ENCODE data around the gene CEP63. TPM values are rescaled to one million over a fixed set of nuclear protein-coding genes. Genes with fewer than 3 reads are reported as not detected.

CEP63 gene
- total RNA-seq, 1 donor, result 15.9 TPM

DNA sequence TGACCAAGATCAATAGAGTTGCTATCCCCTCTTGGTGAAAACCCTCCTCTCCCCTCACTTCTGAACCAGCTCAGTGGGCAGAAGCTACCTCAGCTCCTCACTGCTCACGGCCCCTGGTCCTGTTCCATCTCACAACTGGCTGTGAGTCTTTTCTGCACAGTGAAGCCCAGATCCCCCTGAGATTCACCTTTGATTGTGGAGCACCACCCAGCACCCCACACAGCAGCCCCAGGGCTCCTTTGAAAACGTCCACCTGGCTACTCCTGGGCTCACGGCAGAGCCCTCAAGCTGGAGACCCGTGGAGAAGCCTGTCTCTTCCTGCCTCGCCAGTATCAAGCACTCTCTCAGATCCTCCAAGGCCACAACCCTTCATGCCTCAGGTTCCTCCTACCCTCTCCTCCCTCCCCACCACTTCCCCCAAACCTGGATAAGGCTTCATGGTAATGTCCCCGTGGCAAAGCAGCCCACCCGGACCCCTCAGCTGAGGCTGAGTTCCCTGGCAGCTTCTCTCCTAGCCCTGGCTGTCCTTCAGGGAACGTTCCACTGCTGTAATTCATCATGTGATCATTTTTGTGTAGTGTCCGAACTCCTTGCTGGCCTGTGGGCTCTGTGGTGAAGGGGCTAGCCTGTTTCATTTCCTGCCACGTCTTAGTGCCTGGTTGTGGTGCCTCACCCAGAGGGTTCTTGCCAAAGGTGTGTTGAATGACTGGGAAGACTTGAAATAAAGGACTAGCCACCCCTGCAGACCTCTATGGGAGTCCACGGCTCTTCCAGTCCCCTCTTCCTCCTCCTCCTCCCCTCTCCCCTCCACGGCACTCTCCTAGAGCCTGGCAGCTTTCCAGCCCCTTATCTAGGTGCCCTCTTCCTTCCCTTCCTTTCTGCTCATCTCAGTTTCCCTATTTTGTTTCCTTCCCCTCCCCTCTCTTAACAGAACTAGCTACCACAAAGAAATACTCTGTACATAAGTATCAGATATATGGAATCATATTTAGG is 120.5 kb downstream of the CEP63 start:
- peak in 2 of 3 donors; percentile 35 to 67 for DNase-seq (ENCODE audit: low read depth in 2 of 3, low spot score in 2 of 3)

GRCh38 chr3:134607054-134608022 is 121.5 kb downstream of the CEP63 start:
- DNase-seq (ENCODE audit: low read depth in 2 of 3, low spot score in 2 of 3), result no peak

- no peak for DNase-seq (ENCODE audit: low read depth in 2 of 3, low spot score in 2 of 3)
Measured at GRCh38 chr3:134608023-134608770, 122.3 kb downstream of the CEP63 start.

- DNase-seq (ENCODE audit: low read depth in 2 of 3, low spot score in 2 of 3), result no peak
Measured at GRCh38 chr3:134608771-134609435, 123.0 kb downstream of the CEP63 start.

GRCh38 chr3:134609821-134610431 is 124.1 kb downstream of the CEP63 start:
- no peak for DNase-seq (ENCODE audit: low read depth in 2 of 3, low spot score in 2 of 3)

GRCh38 chr3:134610432-134611385 is 124.9 kb downstream of the CEP63 start:
- DNase-seq (ENCODE audit: low read depth in 2 of 3, low spot score in 2 of 3), result no peak

- no peak for DNase-seq (ENCODE audit: low read depth in 2 of 3, low spot score in 2 of 3)
Measured at GRCh38 chr3:134611516-134611915, 125.7 kb downstream of the CEP63 start.

DNA sequence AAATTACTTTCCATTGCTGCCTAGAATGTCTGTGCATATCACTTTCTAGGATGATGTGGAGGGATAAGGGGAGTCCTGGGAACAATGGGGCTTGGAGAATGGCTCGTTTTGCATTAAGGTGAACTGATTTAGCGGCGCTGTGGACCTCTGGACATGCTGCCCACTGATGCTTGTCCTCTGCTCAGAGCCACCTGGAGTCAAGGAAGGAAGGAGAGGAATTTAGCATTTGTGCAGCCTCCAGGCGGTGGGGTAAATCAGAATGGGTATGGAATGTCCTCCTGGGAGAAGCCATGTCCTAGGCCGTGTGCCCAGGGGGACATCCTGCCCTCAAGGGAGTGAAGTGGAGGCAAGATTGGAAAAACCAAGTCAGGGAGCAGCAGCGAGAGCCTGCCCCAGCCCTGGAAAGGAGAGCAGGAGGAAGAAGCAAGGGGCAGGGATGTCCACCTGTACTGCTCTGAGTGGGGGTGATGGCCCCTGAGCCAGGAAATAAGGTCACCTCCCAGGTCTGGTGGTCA is 127.2 kb downstream of the CEP63 start:
- no peak for DNase-seq (ENCODE audit: low read depth in 2 of 3, low spot score in 2 of 3)

DNA sequence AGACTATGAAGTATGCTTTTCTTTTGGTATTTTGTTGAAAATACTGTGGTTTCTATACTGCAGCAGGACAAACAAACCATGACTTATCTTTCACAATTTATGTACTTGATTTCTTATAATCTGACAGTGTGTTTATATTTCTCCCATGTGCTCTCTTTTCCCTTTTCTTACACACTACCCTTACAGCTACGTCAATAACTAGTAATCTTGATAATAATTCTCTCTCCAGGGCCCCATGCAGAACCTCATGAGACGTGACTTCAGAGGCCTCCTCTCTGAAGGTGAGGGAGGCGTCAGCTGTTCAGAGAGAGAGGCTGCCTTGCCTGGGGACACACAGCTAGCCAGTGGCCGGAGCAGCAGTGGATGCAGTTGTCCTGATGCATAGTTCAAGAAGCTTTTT is 129.1 kb downstream of the CEP63 start:
- DNase-seq (ENCODE audit: low read depth in 2 of 3, low spot score in 2 of 3), result no peak

DNA sequence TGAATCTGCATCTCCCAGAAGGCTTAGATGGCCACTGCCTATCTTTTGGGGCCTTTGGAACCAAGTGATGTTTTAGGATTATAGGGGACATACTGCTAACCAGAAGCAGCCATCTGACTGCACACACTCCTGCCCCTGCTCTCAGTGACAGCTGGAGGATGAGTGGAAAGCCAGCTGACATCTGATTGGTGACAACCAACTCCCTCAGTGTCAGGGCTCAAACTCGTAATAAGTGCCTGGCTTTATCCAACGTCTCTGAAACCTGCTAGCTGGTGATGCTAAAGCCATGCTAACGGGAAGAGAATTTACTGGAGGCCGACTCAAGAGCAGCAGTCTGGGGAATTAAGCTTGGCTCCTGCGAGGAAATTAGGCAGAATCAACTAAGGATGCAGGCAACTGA is 129.9 kb downstream of the CEP63 start:
- DNase-seq (ENCODE audit: low read depth in 2 of 3, low spot score in 2 of 3), result no peak

DNA sequence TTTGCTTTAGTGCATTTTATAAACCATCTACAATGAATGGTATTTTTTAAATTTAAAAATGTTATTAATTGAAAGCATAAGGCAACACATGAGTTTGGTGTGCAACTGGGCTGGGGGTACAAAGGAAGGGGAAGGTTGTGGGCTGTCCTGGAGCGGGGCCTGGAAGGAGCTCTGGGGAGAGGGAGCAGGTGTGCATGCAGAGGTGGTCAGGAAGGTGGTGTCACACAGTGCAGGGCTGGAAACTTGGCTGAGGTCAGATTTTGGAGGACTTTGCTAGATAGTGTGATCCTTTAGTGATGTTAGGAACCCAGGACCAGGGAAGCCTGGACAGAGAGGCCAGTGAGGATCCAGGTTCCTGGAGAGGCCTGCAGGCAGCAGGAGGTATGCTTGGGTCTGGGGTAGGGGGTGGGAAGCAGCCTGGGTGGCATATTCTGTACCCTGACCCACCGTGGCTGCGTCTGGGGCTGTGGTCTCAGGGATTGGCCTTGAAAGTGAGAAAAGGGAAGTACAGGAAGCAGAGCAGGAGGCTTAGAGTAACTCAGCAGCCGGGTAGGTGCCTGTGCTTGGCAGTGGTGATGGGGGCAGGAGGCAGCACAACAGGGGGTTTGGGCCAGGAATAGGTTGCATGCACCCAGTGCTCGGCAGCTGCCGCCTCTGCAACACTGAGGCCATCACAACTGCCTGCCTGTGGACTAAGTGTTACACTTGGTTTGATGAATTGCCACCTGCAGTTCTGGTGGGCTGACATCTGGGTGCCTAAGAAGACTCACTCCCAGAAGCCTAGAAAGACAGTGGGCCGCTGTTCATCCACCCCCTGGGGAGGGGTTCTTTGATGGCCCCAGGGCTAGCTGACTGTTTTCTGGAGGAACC is 132.0 kb downstream of the CEP63 start:
- no peak for DNase-seq (ENCODE audit: low read depth in 2 of 3, low spot score in 2 of 3)

DNA sequence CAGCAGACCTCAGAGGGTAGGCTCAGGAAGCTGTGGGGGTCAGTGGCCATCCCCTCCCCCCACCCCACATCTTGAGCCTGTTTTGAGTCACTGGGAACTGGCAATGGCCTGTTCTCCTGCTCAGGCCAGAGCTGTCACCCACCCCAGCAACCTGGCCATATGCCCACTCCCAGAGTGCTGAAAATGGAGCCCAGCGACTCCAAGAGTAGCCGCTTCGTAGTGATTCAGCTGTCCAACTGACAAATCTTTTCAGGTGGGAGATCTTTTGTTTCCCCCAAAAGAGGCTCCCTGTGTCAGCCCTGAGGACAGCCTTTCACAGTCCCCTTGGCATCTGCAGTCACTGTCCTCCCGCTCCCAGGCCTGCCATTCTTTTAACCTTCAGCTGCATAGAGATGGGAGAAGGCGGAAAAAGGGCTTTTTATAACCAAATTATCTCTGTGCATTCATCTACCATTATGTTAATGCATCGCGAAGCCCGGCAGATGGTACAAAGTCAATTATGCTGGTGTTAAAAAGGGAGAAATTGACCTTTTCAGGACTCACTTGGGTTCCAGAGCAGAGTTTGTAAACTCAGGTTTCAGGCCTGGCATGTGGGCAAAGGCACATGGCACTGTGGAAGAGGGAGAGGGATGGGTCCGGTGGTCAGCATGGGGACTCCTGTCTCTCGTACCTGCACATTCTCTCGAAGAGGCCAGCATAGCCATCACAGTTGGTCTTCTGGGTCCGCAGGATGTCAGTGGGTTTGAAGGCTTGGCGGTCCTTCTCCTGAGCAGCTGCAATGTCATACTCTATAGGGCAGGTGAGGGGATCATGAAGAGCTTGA is 132.8 kb downstream of the CEP63 start:
- no peak for DNase-seq (ENCODE audit: low read depth in 2 of 3, low spot score in 2 of 3)

DNA sequence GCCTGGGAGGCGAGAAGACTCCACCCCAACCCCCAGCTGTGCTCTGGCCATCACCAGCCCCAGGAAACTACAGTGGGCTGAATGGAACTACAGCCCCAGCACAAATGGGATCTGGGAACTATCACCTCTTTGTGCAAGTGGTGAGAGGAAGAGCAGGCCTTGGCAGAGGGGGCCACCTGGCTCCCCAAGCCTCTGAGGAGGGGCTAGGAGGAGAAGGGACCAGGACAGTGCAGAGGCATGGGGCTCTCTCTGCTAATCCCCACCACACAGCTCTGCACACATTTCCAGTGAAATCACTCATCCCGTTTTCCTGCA is 133.4 kb downstream of the CEP63 start:
- DNase-seq (ENCODE audit: low read depth in 2 of 3, low spot score in 2 of 3), result no peak

DNA sequence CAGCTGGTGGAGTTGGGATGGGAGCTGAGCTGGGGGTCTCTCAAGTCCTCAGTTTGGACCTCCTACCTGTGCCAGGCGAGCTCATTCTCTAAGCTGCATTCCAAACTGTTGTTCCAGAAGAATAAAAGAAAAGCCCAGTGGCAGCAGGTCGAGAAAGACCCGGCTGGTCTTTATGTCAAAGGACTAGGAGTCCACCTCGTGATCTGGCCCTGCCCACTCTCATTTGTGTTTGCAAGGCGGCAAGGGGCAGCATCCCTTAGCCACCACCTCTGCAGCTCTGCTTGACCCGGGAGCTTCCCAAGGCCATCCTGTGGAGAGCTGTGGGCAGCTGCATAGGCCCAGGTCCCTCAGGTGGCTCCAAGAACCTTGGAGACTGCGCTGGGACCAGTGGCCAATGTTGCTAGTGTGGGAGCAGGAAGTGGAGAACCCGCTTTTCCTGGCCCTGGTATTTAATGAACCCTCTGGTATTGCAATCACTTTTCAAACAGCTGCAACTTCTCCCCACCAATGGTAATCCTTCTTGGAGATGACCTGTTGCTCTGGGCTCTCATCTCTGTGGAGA is 134.1 kb downstream of the CEP63 start:
- no peak for DNase-seq (ENCODE audit: low read depth in 2 of 3, low spot score in 2 of 3)

DNA sequence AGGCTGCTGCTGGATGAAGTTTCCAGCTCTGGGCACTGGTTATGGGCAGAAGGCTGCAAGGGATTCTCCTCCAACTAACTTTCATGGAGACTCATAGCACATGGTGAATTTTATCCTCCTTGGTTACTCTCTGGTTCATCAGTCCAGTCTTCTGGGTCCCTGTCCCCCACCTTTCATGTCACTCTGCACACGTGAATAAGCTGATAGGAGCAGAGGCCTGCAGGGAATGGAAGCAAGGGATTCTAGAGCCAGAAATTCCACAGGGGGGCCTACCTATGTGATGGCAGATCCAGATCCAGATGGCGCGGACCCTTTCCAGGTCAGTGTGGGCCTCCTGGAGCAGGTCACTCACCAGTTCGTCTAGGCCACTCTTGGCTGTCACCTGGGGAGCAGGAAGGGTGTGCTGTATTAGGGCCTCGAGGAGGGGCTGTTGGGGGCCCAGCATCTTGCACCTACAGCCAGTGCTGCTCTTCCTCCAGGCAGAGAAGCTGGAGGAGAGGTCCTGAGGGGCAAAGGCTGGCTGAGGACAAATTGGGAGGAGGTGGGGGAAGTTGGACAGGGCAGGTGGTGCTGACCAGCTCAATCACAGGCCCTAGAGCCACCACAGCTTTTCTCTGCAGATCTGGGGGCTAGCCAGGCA is 134.7 kb downstream of the CEP63 start:
- no peak for DNase-seq (ENCODE audit: low read depth in 2 of 3, low spot score in 2 of 3)

- peak in 1 of 3 donors; percentile 67 for DNase-seq (ENCODE audit: low read depth in 2 of 3, low spot score in 2 of 3)
Measured at GRCh38 chr3:134621854-134622253, 136.0 kb downstream of the CEP63 start.

All from hematopoietic multipotent progenitor cell (in vitro differentiated cells).